Astrocyte of the spinal cord (primary cell): Measurements from ENCODE around the gene SART3.
A peak's percentile ranks its signal among the peaks of the same experiment; 100 is the strongest.

Source experiments
- DNase-seq: peaks from one replicate; pipeline ENCODE4 v3.0.0; 2011; ENCODE audit warnings: low read depth, low spot score
- H3K4me3 ChIP-seq: 2 replicates; pipeline ENCODE4 v1.5.1; 2011; ENCODE audit warnings: low read depth, mild to moderate bottlenecking, low read length, moderate library complexity
- in situ Hi-C: cut with HindIII; loops from 2 replicates; pipeline ENCODE4 v1.10.0; 2017; ENCODE audit warnings: low sequenced_read_pairs
- TF ChIP-seq, protein P1 (sequence below): IDR thresholded peaks from 2 replicates; pipeline ENCODE4 v1.5.1; 2012; ENCODE audit warnings: low read depth, mild to moderate bottlenecking, low read length, inconsistent platforms

SART3 gene

DNA sequence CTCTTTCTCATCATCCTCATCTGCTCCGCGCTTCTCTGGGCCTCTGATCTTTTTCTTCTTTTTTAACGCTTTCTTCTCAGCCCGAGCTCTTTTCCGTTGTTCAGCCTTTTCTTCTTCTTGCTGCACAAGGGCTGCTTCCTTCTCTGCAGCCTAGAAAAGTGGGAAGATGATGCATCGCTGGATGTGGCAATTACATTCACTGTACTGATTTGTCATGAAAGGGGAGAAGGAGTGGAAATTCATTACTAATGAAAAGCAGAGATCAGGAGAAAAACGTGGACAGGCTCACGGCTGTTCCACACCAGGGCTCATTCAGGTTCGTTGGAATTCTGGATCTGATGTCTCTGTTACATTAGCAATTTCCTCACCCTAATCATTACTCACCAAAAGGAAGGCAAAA, 30.8 kb downstream of the SART3 start:
- no peak overlapping the region for H3K4me3 ChIP-seq
- in situ Hi-C loops = no loop called here
- TF ChIP-seq, protein P1, sequence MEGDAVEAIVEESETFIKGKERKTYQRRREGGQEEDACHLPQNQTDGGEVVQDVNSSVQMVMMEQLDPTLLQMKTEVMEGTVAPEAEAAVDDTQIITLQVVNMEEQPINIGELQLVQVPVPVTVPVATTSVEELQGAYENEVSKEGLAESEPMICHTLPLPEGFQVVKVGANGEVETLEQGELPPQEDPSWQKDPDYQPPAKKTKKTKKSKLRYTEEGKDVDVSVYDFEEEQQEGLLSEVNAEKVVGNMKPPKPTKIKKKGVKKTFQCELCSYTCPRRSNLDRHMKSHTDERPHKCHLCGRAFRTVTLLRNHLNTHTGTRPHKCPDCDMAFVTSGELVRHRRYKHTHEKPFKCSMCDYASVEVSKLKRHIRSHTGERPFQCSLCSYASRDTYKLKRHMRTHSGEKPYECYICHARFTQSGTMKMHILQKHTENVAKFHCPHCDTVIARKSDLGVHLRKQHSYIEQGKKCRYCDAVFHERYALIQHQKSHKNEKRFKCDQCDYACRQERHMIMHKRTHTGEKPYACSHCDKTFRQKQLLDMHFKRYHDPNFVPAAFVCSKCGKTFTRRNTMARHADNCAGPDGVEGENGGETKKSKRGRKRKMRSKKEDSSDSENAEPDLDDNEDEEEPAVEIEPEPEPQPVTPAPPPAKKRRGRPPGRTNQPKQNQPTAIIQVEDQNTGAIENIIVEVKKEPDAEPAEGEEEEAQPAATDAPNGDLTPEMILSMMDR = no peak
- DNase-seq = no peak

DNA sequence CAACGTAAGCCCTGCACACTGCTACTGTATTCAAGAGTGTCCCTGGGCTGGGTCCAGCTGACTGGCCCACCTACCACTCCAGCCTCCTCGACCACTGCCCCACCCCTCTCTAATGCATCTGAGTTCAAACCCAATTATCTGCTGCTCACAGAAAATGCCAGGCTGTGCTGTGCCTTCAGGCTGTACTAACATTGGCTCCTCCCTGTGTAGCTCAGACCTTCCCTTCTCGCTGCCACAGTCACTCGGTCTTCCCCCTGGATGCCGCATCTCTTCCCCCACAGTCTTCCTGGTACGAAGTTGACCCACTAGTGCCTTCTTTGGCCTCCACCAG, 33.8 kb downstream of the SART3 start:
- H3K4me3 ChIP-seq = no peak overlapping the region
- TF ChIP-seq, protein P1 = no peak
- in situ Hi-C loops = no loop called here
- DNase-seq = no peak

DNA sequence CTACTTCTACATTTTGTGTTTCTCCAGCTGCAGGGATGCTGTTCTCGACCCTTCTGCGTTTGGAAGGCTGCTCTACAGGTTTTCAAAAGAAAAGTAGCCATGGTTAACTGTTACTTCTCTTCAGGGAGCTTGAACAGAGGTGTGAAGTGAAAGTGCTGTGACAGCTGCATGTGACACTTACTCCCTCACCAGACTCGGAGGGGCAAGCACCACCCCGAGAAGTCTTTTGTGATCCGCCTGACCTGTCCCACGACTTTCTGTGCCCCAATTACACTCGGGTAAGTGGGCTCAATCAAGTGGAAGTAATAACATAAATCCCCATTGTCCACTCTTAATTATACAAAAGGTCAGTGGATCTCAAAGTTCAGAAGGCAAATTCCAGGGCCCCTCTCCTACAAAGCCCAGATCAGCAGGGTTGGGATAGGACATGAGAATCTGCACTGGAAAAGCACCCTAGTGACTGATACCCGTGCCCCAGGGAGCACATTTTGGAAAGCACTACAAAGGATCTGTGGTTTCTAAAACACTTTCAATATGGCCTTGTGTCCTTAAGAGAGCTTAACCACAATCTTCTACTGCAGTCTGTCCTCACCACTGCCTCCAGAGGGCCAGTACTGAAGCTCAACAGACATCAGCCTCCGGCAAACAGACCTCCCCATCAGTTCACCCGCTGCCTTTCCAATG, 34.3 kb downstream of the SART3 start:
- DNase-seq = peak; percentile 56
- TF ChIP-seq, protein P1 = peak; percentile 32
- no peak overlapping the region for H3K4me3 ChIP-seq
- in situ Hi-C loops = no loop called here

DNA sequence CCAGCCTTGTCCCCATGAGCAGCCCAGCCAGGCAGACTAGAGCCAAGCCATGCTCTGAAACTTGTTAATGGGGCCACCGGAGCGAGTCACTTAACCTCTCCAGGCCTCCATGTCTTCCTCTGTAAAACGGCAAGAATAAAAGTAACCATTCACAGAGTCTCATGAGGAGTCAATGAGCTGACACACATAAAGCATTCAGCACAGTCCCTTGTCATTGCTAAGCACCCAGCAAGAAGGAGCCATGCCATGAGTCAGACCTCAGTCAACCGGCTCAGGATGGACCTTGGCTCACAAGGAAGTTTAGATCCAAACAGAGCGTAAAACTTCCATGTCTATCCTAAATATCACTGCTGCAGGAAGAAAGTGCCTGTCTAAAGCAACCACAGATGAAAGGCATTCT, 35.3 kb downstream of the SART3 start:
- in situ Hi-C loops = no loop called here
- peak; percentile 10 for DNase-seq
- H3K4me3 ChIP-seq = no peak overlapping the region
- TF ChIP-seq, protein P1 = no peak

DNA sequence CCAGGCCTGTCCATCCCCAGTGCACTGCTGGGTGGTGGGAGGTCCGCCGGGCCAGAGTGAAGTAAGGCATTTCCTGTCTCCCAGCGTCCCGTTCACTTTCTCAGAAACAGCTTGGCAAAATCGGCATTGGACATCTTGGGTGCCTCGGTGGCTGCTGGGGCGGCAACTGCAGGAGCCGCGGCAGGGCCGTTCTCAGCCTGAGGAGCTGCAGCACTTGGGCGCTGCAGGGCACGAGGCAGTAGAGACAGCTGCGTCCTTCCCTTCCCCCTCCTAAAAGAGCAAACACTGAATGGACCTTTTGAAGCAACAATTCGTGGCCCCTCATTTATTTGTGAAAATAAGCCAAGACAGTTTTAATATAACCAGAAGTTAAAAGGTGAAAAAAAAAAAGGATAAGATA, 37.6 kb downstream of the SART3 start:
- DNase-seq = no peak
- in situ Hi-C loops = no loop called here
- TF ChIP-seq, protein P1 = no peak
- H3K4me3 ChIP-seq = no peak overlapping the region

DNA sequence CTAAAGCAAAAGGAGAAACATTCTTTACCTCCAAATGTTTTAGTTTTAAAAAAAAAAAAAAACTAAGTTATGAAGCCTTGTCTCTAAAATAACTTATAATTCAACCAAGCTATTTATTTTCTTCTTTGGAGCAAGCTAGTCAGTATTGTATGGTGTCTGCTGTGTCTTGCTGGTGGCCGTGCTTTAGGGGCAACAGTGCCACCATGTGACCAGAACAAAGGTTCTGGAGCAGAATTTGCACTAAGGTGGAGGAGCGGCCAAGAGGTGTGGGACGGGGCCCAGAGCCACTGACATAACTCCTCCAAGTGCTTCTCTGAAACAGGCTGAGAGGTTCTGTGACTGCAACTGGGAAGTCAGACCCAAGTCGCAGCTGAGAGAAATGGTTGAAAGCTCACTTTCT, 41.4 kb downstream of the SART3 start:
- TF ChIP-seq, protein P1 = no peak
- H3K4me3 ChIP-seq = no peak overlapping the region
- in situ Hi-C loops = no loop called here
- DNase-seq = no peak
